ENCODE data around the gene SLC13A4.

The SLC13A4 gene

DNA sequence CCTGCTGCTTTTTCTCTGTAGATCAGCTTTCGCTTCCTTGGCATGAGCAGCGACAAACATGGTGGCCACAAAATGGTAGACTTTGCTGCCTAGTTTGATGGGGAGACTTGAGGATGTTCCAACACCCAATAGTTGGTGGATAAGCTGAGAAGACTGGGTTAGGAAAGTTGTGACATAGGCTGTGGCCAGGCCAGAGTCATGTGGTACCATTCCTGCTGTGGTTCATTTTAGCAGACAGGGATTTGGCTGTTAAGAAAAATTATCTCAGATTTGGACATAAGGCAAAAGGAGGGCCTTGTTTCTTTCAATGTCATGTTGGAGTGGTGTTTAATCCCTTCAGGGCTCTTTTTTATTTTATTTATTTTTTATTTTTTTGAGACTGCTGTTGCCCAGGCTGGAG is 47.2 kb upstream of the SLC13A4 start:
- H3K9me3 ChIP-seq (ENCODE audit: control insufficient read depth, insufficient read depth, low read depth, low read length): no peaks in the 10 kb centered on the region
- H3K27ac ChIP-seq (ENCODE audit: extremely low read depth, low read depth, low read length): no peak overlapping the region
- ChIA-PET CTCF (interaction anchor here (1.0 kb wide), 1 partner anchor 1343 kb away, joined by 3 read pairs; no protein-coding TSS in a partner anchor), POLR2A (no interaction called here)
- H3K4me1 ChIP-seq (ENCODE audit: control insufficient read depth, insufficient read depth, low read length): no peaks in the 10 kb centered on the region; the same call in 1 of the 2 replicates
- H3K36me3 ChIP-seq (ENCODE audit: control insufficient read depth in 2 of 2, insufficient read depth in 1 of 2, low read length in 2 of 2): no peaks in the 10 kb centered on the region
- no peak overlapping the region for H3K4me3 ChIP-seq (ENCODE audit: low read depth, low read length)
- TF ChIP-seq GLIS1 (tag by site-specific recombination; IDR thresholded peaks at IDR 0.05) (no peak), ZNF677 (tag by site-specific recombination; IDR thresholded peaks at IDR 0.05) (no peak), ZBTB1 (tag by site-specific recombination; IDR thresholded peaks at IDR 0.05) (no peak), ZNF510 (tag by site-specific recombination; IDR thresholded peaks at IDR 0.05; ENCODE audit: insufficient replicate concordance) (no peak), ZBTB20 (tag by site-specific recombination; IDR thresholded peaks at IDR 0.05) (no peak), ZNF549 (tag by site-specific recombination; IDR thresholded peaks at IDR 0.05) (no peak), ZNF37A (tag by site-specific recombination; IDR thresholded peaks at IDR 0.05) (no peak), GFI1B (tag by site-specific recombination; IDR thresholded peaks at IDR 0.05) (no peak), ZNF211 (tag by site-specific recombination; IDR thresholded peaks at IDR 0.05; ENCODE audit: low read depth) (no peak), ZNF174 (tag by site-specific recombination; IDR thresholded peaks at IDR 0.05) (no peak), OSR2 (tag by site-specific recombination; IDR thresholded peaks at IDR 0.05) (no peak), IKZF3 (tag by site-specific recombination; IDR thresholded peaks at IDR 0.05) (no peak)
- TF ChIP-seq, protein P1, sequence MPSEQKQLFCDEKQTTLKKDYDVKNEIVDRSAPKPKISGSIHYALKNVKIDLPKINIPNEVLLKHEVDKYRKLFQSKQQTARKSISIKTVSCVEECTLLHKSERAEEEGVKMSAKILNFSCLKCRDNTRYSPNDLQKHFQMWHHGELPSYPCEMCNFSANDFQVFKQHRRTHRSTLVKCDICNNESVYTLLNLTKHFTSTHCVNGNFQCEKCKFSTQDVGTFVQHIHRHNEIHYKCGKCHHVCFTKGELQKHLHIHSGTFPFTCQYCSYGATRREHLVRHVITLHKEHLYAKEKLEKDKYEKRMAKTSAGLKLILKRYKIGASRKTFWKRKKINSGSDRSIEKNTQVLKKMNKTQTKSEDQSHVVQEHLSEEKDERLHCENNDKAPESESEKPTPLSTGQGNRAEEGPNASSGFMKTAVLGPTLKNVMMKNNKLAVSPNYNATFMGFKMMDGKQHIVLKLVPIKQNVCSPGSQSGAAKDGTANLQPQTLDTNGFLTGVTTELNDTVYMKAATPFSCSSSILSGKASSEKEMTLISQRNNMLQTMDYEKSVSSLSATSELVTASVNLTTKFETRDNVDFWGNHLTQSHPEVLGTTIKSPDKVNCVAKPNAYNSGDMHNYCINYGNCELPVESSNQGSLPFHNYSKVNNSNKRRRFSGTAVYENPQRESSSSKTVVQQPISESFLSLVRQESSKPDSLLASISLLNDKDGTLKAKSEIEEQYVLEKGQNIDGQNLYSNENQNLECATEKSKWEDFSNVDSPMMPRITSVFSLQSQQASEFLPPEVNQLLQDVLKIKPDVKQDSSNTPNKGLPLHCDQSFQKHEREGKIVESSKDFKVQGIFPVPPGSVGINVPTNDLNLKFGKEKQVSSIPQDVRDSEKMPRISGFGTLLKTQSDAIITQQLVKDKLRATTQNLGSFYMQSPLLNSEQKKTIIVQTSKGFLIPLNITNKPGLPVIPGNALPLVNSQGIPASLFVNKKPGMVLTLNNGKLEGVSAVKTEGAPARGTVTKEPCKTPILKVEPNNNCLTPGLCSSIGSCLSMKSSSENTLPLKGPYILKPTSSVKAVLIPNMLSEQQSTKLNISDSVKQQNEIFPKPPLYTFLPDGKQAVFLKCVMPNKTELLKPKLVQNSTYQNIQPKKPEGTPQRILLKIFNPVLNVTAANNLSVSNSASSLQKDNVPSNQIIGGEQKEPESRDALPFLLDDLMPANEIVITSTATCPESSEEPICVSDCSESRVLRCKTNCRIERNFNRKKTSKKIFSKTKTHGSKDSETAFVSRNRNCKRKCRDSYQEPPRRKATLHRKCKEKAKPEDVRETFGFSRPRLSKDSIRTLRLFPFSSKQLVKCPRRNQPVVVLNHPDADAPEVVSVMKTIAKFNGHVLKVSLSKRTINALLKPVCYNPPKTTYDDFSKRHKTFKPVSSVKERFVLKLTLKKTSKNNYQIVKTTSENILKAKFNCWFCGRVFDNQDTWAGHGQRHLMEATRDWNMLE (tag by site-specific recombination; conservative IDR thresholded peaks at IDR 0.05; ENCODE audit: low read depth): no peak
- TF ChIP-seq, protein P2, sequence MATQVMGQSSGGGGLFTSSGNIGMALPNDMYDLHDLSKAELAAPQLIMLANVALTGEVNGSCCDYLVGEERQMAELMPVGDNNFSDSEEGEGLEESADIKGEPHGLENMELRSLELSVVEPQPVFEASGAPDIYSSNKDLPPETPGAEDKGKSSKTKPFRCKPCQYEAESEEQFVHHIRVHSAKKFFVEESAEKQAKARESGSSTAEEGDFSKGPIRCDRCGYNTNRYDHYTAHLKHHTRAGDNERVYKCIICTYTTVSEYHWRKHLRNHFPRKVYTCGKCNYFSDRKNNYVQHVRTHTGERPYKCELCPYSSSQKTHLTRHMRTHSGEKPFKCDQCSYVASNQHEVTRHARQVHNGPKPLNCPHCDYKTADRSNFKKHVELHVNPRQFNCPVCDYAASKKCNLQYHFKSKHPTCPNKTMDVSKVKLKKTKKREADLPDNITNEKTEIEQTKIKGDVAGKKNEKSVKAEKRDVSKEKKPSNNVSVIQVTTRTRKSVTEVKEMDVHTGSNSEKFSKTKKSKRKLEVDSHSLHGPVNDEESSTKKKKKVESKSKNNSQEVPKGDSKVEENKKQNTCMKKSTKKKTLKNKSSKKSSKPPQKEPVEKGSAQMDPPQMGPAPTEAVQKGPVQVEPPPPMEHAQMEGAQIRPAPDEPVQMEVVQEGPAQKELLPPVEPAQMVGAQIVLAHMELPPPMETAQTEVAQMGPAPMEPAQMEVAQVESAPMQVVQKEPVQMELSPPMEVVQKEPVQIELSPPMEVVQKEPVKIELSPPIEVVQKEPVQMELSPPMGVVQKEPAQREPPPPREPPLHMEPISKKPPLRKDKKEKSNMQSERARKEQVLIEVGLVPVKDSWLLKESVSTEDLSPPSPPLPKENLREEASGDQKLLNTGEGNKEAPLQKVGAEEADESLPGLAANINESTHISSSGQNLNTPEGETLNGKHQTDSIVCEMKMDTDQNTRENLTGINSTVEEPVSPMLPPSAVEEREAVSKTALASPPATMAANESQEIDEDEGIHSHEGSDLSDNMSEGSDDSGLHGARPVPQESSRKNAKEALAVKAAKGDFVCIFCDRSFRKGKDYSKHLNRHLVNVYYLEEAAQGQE (tag by site-specific recombination; IDR thresholded peaks at IDR 0.05): no peak
- TF ChIP-seq, protein P3, sequence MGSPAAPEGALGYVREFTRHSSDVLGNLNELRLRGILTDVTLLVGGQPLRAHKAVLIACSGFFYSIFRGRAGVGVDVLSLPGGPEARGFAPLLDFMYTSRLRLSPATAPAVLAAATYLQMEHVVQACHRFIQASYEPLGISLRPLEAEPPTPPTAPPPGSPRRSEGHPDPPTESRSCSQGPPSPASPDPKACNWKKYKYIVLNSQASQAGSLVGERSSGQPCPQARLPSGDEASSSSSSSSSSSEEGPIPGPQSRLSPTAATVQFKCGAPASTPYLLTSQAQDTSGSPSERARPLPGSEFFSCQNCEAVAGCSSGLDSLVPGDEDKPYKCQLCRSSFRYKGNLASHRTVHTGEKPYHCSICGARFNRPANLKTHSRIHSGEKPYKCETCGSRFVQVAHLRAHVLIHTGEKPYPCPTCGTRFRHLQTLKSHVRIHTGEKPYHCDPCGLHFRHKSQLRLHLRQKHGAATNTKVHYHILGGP (tag by site-specific recombination; IDR thresholded peaks at IDR 0.05): no peak
- TF ChIP-seq, protein P4, sequence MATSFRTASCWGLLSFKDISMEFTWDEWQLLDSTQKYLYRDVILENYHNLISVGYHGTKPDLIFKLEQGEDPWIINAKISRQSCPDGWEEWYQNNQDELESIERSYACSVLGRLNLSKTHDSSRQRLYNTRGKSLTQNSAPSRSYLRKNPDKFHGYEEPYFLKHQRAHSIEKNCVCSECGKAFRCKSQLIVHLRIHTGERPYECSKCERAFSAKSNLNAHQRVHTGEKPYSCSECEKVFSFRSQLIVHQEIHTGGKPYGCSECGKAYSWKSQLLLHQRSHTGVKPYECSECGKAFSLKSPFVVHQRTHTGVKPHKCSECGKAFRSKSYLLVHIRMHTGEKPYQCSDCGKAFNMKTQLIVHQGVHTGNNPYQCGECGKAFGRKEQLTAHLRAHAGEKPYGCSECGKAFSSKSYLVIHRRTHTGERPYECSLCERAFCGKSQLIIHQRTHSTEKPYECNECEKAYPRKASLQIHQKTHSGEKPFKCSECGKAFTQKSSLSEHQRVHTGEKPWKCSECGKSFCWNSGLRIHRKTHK (tag by site-specific recombination; IDR thresholded peaks at IDR 0.05): no peak
